Caco-2 (cell line): ENCODE data around the gene KLHL15. TPM values are rescaled to one million over a fixed set of nuclear protein-coding genes. Genes with fewer than 3 reads are reported as not detected.

Experiments
- BruUV-seq: library from RNA; stranded (reverse); fragments of 400-500 nt; replicated peaks from 2 replicates; lab custom pipeline; 2021; lab: Mats Ljungman, UMichigan
- CTCF ChIA-PET: fragments of 300-600 bp; sonication (Branson Sonifier 250); formaldehyde crosslinking; loops from one replicate; lab custom pipeline; 2022; ENCODE audit warnings: antibody characterized with exemption; lab: Charles Lee
- POLR2A ChIA-PET: fragments of 300-600 bp; sonication (Branson Sonifier 250); formaldehyde crosslinking; loops from one replicate; lab custom pipeline; 2022; ENCODE audit warnings: antibody characterized with exemption; lab: Charles Lee
- DNase-seq, 2 experiments: peaks; one replicate each; pipeline versions ENCODE4 v3.0.0 to v3.0.0-alpha.2; 2020 to 2022
- H3K27me3 ChIP-seq: replicated peaks from 2 replicates; pipeline ENCODE4 v1.6.0; 2011; ENCODE audit warnings: low read length; ENCODE audit not compliant: control insufficient read depth, insufficient read depth
- H3K36me3 ChIP-seq: 2 replicates; pipeline ENCODE4 v1.5.1; 2011; ENCODE audit warnings: low read length; ENCODE audit not compliant: control insufficient read depth, insufficient read depth
- H3K4me1 ChIP-seq: fragments of 250-450 bp; sonication (Bioruptor Pico); 2 replicates; pipeline ENCODE4 v1.5.1; 2020; ENCODE audit warnings: mild to moderate bottlenecking
- H3K4me3 ChIP-seq: 2 replicates; pipeline ENCODE4 v1.5.1; 2011; ENCODE audit warnings: low read depth, mild to moderate bottlenecking, control low read depth, low read length
- H3K9me3 ChIP-seq: fragments of 250-450 bp; sonication (Bioruptor Pico); 2 replicates; pipeline ENCODE4 v1.5.1; 2020; ENCODE audit warnings: mild to moderate bottlenecking, moderate library complexity
- H3K27ac Mint-ChIP-seq: one replicate; pipeline ENCODE4 v1.8.0; 2022; ENCODE audit warnings: mixed read lengths; ENCODE audit not compliant: unreplicated experiment
- H3K27me3 Mint-ChIP-seq: one replicate; pipeline ENCODE4 v1.8.0; 2022; ENCODE audit warnings: mixed read lengths; ENCODE audit not compliant: insufficient read depth, unreplicated experiment
- H3K36me3 Mint-ChIP-seq: one replicate; pipeline ENCODE4 v1.8.0; 2022; ENCODE audit warnings: mild to moderate bottlenecking, mixed read lengths; ENCODE audit not compliant: insufficient read depth, unreplicated experiment
- H3K4me1 Mint-ChIP-seq: one replicate; pipeline ENCODE4 v1.8.0; 2022; ENCODE audit warnings: low read depth, mixed read lengths; ENCODE audit not compliant: unreplicated experiment
- H3K4me3 Mint-ChIP-seq: one replicate; pipeline ENCODE4 v1.8.0; 2022; ENCODE audit warnings: mild to moderate bottlenecking, moderate library complexity, mixed read lengths; ENCODE audit not compliant: unreplicated experiment
- H3K9me3 Mint-ChIP-seq: one replicate; pipeline ENCODE4 v1.8.0; 2022; ENCODE audit warnings: mixed read lengths; ENCODE audit not compliant: unreplicated experiment
- CTCF ChIP-seq, 2 experiments: fragments of 200-600 bp in 1 of 2; IDR thresholded peaks; 1 replicate in 1 of 2; 2 replicates in 1 of 2; pipeline versions ENCODE4 v1.5.1 to v1.8.0; 2011 to 2022; ENCODE audit warnings: antibody characterized with exemption in 1 of 2, control low read depth in 1 of 2, inconsistent platforms in 1 of 2, low read depth in 1 of 2, low read length in 1 of 2, mild to moderate bottlenecking in 1 of 2, moderate library complexity in 1 of 2; ENCODE audit not compliant: insufficient read depth in 1 of 2, severe bottlenecking in 1 of 2, unreplicated experiment in 1 of 2
- intact Hi-C: fragments of 100-400 bp; cut with micrococcal nuclease; formaldehyde crosslinking; loops from one replicate; pipeline ENCODE4 v1.10.0; 2022; ENCODE audit not compliant: unreplicated experiment
- total RNA-seq: library from RNA; stranded (reverse); gene quantifications from 2 replicates; pipeline ENCODE4 v1.2.3, GENCODE V29; 2022

KLHL15 gene
- total RNA-seq, 1 experiment from 2014 or later, result 7.4 TPM

- Mint-ChIP-seq H3K36me3 (peaks cover 9% of the 10 kb centered on the region), H3K27ac (no peak overlapping the region), H3K4me3 (no peak overlapping the region), H3K9me3 (no peaks in the 10 kb centered on the region), H3K27me3 (no peaks in the 10 kb centered on the region), H3K4me1 (no peaks in the 10 kb centered on the region)
- CTCF ChIA-PET, result no interaction called here
- Histone ChIP-seq H3K4me1 (no peaks in the 10 kb centered on the region), H3K36me3 (no peaks in the 10 kb centered on the region), H3K9me3 (no peaks in the 10 kb centered on the region), H3K4me3 (no peak overlapping the region), H3K27me3 (no peaks in the 10 kb centered on the region)
- TF ChIP-seq CTCF (IDR thresholded peaks at IDR 0.05; ENCODE audit: insufficient read depth in 1 of 2, low read depth in 1 of 2, low read length in 1 of 2, severe bottlenecking in 1 of 2, unreplicated experiment in 1 of 2), result no peak
- DNase-seq, result no peak
- BruUV-seq, result no TSS peak
- intact Hi-C loops, result no loop called here
- POLR2A ChIA-PET, result no interaction called here
These were observed 9.3 kb downstream of the KLHL15 start for GRCh38 chrX:24017674-24018073.

- Histone ChIP-seq H3K9me3 (no peaks in the 10 kb centered on the region), H3K27me3 (no peaks in the 10 kb centered on the region), H3K4me1 (no peaks in the 10 kb centered on the region), H3K36me3 (no peaks in the 10 kb centered on the region), H3K4me3 (no peak overlapping the region)
- intact Hi-C loops, result no loop called here
- Mint-ChIP-seq H3K27ac (no peak overlapping the region), H3K4me1 (no peaks in the 10 kb centered on the region), H3K27me3 (no peaks in the 10 kb centered on the region), H3K36me3 (peaks cover 6% of the 10 kb centered on the region), H3K4me3 (no peak overlapping the region), H3K9me3 (no peaks in the 10 kb centered on the region)
- no TSS peak for BruUV-seq
- POLR2A ChIA-PET, result no interaction called here
- no peak for TF ChIP-seq CTCF (IDR thresholded peaks at IDR 0.05; ENCODE audit: insufficient read depth in 1 of 2, low read depth in 1 of 2, low read length in 1 of 2, severe bottlenecking in 1 of 2, unreplicated experiment in 1 of 2)
- CTCF ChIA-PET, result no interaction called here
- DNase-seq, result no peak
These were observed 12.5 kb downstream of the KLHL15 start for GRCh38 chrX:24014388-24015018.

DNA sequence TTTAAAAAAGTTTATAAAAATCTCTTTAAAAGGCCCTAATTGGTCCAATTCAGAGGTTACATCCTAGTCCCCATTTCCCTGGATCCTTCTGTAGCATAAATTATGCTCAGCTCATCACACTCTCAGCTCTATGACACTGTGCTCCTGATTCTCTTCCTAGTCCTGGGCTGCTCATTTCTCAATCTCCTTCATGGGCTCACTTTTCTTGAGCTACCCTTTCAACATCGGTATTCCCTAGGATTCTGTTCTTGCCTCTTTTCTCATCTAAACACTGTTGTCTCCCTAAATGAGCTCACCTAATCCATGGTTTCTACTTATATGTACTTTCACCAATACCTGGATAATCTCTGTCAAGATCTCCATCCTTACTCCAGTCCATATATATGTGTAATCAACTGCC is 14.7 kb downstream of the KLHL15 start:
- CTCF ChIA-PET, result no interaction called here
- intact Hi-C loops, result no loop called here
- POLR2A ChIA-PET, result no interaction called here

More for the DNA sequence above, 14.7 kb downstream of the KLHL15 start:
- no TSS peak for BruUV-seq
- no peak for TF ChIP-seq CTCF (IDR thresholded peaks at IDR 0.05; ENCODE audit: insufficient read depth in 1 of 2, low read depth in 1 of 2, low read length in 1 of 2, severe bottlenecking in 1 of 2, unreplicated experiment in 1 of 2)
- Mint-ChIP-seq H3K4me1 (no peaks in the 10 kb centered on the region), H3K27me3 (no peaks in the 10 kb centered on the region), H3K36me3 (peaks cover 6% of the 10 kb centered on the region), H3K4me3 (no peak overlapping the region), H3K9me3 (no peaks in the 10 kb centered on the region), H3K27ac (no peak overlapping the region)
- Histone ChIP-seq H3K4me3 (no peak overlapping the region), H3K4me1 (no peaks in the 10 kb centered on the region), H3K36me3 (no peaks in the 10 kb centered on the region), H3K27me3 (no peaks in the 10 kb centered on the region), H3K9me3 (no peaks in the 10 kb centered on the region)
- DNase-seq, result no peak
